Stimulated activated naive CD4-positive, alpha-beta T cell treated with Interleukin-2 at 50 U/mL for 16 hours (primary cell): Measurements from ENCODE around the gene KRTAP24-1.

Experiments
- DNase-seq: peaks from one replicate; lab custom pipeline; 2025; lab: John Stamatoyannopoulos, UW

Gene KRTAP24-1

GRCh38 chr21:30234050-30234449, 48.7 kb downstream of the KRTAP24-1 start:
- DNase-seq, result no peak

- no peak for DNase-seq
These were observed 49.3 kb downstream of the KRTAP24-1 start for GRCh38 chr21:30233228-30234020.

- no peak for DNase-seq
These were observed 50.7 kb downstream of the KRTAP24-1 start for GRCh38 chr21:30232011-30232410.
